ENCODE results near the gene EIF5B.

EIF5B gene

DNA sequence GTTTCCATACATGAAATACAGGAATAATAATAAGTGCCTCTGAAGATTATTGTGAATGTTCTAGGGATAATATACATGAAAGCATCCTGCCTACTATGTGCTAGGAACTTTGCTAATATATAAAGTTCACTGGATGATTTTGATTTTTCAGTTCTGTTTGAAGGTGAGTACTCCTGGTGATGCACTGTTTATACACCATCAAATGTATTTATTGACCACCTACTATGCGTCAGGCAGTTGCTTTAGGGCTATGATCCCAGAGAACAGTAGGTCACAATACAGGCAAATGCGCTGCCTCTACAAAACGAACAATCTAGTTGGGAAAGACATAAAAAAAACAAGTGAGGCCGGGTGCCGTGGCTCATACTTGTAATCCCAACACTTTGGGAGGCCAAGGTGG, 11.8 kb upstream of the EIF5B start:
- Histone ChIP-seq H2AFZ (no peak overlapping the region), H3K9ac (no peak overlapping the region), H3K4me2 (ENCODE audit: low read length) (no peak overlapping the region), H3K79me2 (peaks cover 6% of the 10 kb centered on the region), H3K4me3 (ENCODE audit: low read depth, low read length) (no peak overlapping the region), H3K4me1 (no peaks in the 10 kb centered on the region), H3K36me3 (ENCODE audit: control insufficient read depth, insufficient read depth, low read length) (no peaks in the 10 kb centered on the region), H3K27ac (no peak overlapping the region), H3K9me3 (ENCODE audit: control insufficient read depth, low read length) (no peaks in the 10 kb centered on the region), H3K27me3 (ENCODE audit: control insufficient read depth, insufficient read depth, low read length) (no peaks in the 10 kb centered on the region)
- TF ChIP-seq, protein P1, sequence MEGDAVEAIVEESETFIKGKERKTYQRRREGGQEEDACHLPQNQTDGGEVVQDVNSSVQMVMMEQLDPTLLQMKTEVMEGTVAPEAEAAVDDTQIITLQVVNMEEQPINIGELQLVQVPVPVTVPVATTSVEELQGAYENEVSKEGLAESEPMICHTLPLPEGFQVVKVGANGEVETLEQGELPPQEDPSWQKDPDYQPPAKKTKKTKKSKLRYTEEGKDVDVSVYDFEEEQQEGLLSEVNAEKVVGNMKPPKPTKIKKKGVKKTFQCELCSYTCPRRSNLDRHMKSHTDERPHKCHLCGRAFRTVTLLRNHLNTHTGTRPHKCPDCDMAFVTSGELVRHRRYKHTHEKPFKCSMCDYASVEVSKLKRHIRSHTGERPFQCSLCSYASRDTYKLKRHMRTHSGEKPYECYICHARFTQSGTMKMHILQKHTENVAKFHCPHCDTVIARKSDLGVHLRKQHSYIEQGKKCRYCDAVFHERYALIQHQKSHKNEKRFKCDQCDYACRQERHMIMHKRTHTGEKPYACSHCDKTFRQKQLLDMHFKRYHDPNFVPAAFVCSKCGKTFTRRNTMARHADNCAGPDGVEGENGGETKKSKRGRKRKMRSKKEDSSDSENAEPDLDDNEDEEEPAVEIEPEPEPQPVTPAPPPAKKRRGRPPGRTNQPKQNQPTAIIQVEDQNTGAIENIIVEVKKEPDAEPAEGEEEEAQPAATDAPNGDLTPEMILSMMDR (IDR thresholded peaks at IDR 0.05): no peak

DNA sequence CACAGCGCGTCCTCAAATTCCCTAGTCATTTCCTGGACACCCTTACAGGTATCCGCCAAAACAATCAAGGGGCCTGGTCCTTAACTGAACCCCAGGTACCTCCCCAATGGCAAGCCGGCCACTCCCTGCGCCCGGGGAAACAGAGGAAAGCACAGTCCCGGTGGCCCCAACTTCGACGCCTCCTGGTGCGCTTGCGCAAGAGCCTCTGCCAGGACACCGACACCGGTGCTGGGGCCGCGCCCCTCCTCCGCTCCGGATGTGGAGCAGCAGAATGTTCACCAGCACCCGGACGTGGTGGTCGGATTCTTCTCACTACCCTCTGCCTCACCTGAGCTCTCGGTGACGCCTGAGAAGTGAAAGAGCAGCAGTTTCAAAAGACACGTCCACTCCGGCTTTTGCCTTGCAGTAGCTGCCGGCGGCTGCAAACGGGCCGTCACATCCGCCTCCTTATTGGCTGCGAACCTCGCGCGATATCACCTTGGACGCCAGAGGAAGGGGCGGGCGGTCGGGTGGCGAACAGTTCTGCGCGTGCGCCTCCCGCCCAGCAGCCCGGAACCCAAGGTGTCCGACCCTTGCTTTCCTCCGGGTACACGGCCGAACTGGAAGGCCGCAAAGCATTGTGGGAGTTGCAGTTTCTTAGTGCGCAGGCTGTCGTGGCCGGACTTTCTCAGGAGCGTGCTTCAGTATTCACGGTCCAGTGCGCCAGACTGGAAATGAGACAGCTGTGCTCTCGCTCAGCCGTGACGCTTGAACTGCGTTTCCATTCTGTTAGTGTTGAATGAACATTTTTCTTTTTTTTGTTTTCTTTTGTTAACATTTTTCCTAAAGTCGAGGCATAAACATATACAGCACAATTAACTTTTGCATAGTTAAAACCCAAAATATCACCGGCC, 1.0 kb upstream of the EIF5B start, which contains the start of gene TXNDC9:
Gene TXNDC9, minus strand, starts transcription at position 423 of the 893 bp plus-strand sequence. CDS start 3,123 bp downstream, outside the sequence.
- H3K4me2 ChIP-seq (ENCODE audit: low read length): peak within 1 kb of the TSS; percentile 81
- no peaks in the 10 kb centered on the region for H3K9me3 ChIP-seq (ENCODE audit: control insufficient read depth, low read length)
- H3K79me2 ChIP-seq: peaks cover 24% of the 10 kb centered on the region
- peak within 1 kb of the TSS; percentile 99 for H3K4me3 ChIP-seq (ENCODE audit: low read depth, low read length)
- H3K36me3 ChIP-seq (ENCODE audit: control insufficient read depth, insufficient read depth, low read length): no peaks in the 10 kb centered on the region
- TF ChIP-seq, protein P1 (IDR thresholded peaks at IDR 0.05): no peak
- H3K27ac ChIP-seq: peak within 1 kb of the TSS; percentile 73
- H2AFZ ChIP-seq: peak within 1 kb of the TSS; percentile 93
- H3K27me3 ChIP-seq (ENCODE audit: control insufficient read depth, insufficient read depth, low read length): no peaks in the 10 kb centered on the region
- H3K4me1 ChIP-seq: peaks cover 6% of the 10 kb centered on the region
- H3K9ac ChIP-seq: peak within 1 kb of the TSS; percentile 3

DNA sequence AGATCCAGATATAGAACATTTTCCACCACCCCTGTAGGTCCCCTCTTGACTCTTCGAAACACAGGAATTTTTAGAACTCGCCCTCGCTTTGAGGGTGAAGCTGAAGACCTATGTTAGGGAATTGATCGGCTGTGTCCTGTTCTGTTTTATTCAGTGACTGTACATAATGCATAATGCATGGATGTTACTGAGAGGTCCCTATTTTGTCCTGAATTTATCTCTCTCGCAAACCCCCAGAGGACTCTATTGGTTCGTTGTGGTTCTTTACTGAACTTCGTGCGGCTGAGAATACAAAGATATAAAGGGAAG, 431 bp upstream of the EIF5B start:
- no peaks in the 10 kb centered on the region for H3K9me3 ChIP-seq (ENCODE audit: control insufficient read depth, low read length)
- peak overlapping the region; percentile 99 for H3K4me3 ChIP-seq (ENCODE audit: low read depth, low read length)
- H3K9ac ChIP-seq: no peak overlapping the region
- H3K27me3 ChIP-seq (ENCODE audit: control insufficient read depth, insufficient read depth, low read length): no peaks in the 10 kb centered on the region
- H3K36me3 ChIP-seq (ENCODE audit: control insufficient read depth, insufficient read depth, low read length): no peaks in the 10 kb centered on the region
- H2AFZ ChIP-seq: peak overlapping the region; percentile 93
- TF ChIP-seq, protein P1 (IDR thresholded peaks at IDR 0.05): no peak
- H3K27ac ChIP-seq: peak overlapping the region; percentile 73
- peaks cover 26% of the 10 kb centered on the region for H3K79me2 ChIP-seq
- H3K4me1 ChIP-seq: peaks cover 6% of the 10 kb centered on the region
- peak overlapping the region; percentile 81 for H3K4me2 ChIP-seq (ENCODE audit: low read length)

DNA sequence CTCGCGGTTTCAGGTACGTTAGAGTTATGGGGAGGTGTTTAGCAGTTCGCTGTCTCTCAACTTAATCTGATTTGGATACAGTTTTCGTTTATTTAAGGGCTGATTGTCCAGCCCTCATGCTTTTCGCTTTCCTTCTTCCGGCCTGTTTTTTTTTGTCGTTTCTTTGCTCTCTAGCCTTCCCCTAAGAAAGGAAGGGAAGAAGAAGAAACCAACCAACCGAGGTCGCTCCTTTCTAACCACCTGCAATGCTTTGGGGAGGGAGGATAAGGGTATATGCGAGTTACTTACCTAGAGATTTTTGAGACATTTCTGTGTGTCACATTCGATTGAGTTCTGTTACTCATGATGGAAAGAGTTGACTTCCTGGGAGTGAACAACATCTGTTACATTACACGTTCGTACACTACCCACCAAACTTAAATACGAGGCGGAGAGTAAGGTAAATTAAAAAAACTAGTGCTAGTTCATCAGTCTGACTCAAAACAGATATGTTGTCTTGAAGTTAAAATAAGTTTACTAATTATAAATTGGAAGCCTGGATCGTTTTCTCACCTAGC, 918 bp downstream of the EIF5B start:
- H3K9me3 ChIP-seq (ENCODE audit: control insufficient read depth, low read length): no peaks in the 10 kb centered on the region
- peaks cover 33% of the 10 kb centered on the region for H3K79me2 ChIP-seq
- peaks cover 6% of the 10 kb centered on the region for H3K4me1 ChIP-seq
- TF ChIP-seq, protein P1 (IDR thresholded peaks at IDR 0.05): no peak
- H3K27ac ChIP-seq: peak overlapping the region; percentile 73
- peak overlapping the region; percentile 99 for H3K4me3 ChIP-seq (ENCODE audit: low read depth, low read length)
- no peaks in the 10 kb centered on the region for H3K27me3 ChIP-seq (ENCODE audit: control insufficient read depth, insufficient read depth, low read length)
- H3K9ac ChIP-seq: peak overlapping the region; percentile 67
- peak overlapping the region; percentile 93 for H2AFZ ChIP-seq
- no peaks in the 10 kb centered on the region for H3K36me3 ChIP-seq (ENCODE audit: control insufficient read depth, insufficient read depth, low read length)
- H3K4me2 ChIP-seq (ENCODE audit: low read length): peak overlapping the region; percentile 81

Measured in parathyroid adenoma (tissue), 2 donors.